Epithelial cell of prostate (primary cell): ENCODE data around the gene POP7.
A peak's percentile ranks its signal among the peaks of the same experiment; 100 is the strongest.

ENCODE experiments used
- DNase-seq: peaks from one replicate; pipeline ENCODE4 v3.0.0-alpha.2; 2011; ENCODE audit warnings: low read depth, low spot score
- H3K27ac ChIP-seq: fragments of 450-650 bp; 2 replicates; pipeline ENCODE4 v1.5.1; 2017; ENCODE audit warnings: mild to moderate bottlenecking

Gene POP7

GRCh38 chr7:100678291-100678984 is 27.5 kb upstream of the POP7 start:
- no peak overlapping the region for H3K27ac ChIP-seq
- DNase-seq: no peak

- DNase-seq: no peak
These were observed 26.6 kb upstream of the POP7 start for GRCh38 chr7:100679129-100679926.

GRCh38 chr7:100679927-100680575 is 25.9 kb upstream of the POP7 start:
- no peak for DNase-seq
- H3K27ac ChIP-seq: peak overlapping the region; percentile 3

More at GRCh38 chr7:100679129-100679926, 26.6 kb upstream of the POP7 start:
- peak overlapping the region; percentile 3 for H3K27ac ChIP-seq

GRCh38 chr7:100680576-100681271 is 25.2 kb upstream of the POP7 start:
- no peak overlapping the region for H3K27ac ChIP-seq
- DNase-seq: no peak

- DNase-seq: no peak
- H3K27ac ChIP-seq: no peak overlapping the region
These were observed 24.3 kb upstream of the POP7 start for GRCh38 chr7:100681491-100682227.

- no peak for DNase-seq
- H3K27ac ChIP-seq: no peak overlapping the region
These were observed 23.6 kb upstream of the POP7 start for GRCh38 chr7:100682228-100682741.

GRCh38 chr7:100682991-100683658 is 22.8 kb upstream of the POP7 start:
- H3K27ac ChIP-seq: no peak overlapping the region
- DNase-seq: no peak

- no peak for DNase-seq
- no peak overlapping the region for H3K27ac ChIP-seq
These were observed 22.0 kb upstream of the POP7 start for GRCh38 chr7:100683659-100684533.

GRCh38 chr7:100684534-100685042 is 21.3 kb upstream of the POP7 start:
- no peak overlapping the region for H3K27ac ChIP-seq
- no peak for DNase-seq

- H3K27ac ChIP-seq: no peak overlapping the region
- no peak for DNase-seq
These were observed 20.8 kb upstream of the POP7 start for GRCh38 chr7:100685049-100685605.

- H3K27ac ChIP-seq: no peak overlapping the region
- DNase-seq: no peak
These were observed 20.2 kb upstream of the POP7 start for GRCh38 chr7:100685631-100686145.

- no peak for DNase-seq
These were observed 19.6 kb upstream of the POP7 start for GRCh38 chr7:100686201-100686821.

GRCh38 chr7:100686822-100687211 is 19.1 kb upstream of the POP7 start:
- DNase-seq: no peak
- H3K27ac ChIP-seq: no peak overlapping the region

More at GRCh38 chr7:100686201-100686821, 19.6 kb upstream of the POP7 start:
- no peak overlapping the region for H3K27ac ChIP-seq

- DNase-seq: no peak
These were observed 18.7 kb upstream of the POP7 start for GRCh38 chr7:100687261-100687660.

GRCh38 chr7:100687751-100688300 is 18.1 kb upstream of the POP7 start:
- no peak for DNase-seq
- H3K27ac ChIP-seq: no peak overlapping the region

More at GRCh38 chr7:100687261-100687660, 18.7 kb upstream of the POP7 start:
- no peak overlapping the region for H3K27ac ChIP-seq

- no peak overlapping the region for H3K27ac ChIP-seq
- no peak for DNase-seq
These were observed 17.5 kb upstream of the POP7 start for GRCh38 chr7:100688326-100688860.
